Heart left ventricle (tissue), 13 donors: ENCODE measurements around the gene EXOC3L2.

ENCODE experiments used
- CTCF ChIP-seq, 12 donors: fragments of 200-600 bp; sonication (generic) in 4 of 12; IDR thresholded peaks; one replicate each; pipeline versions ENCODE4 v1.5.0 to v1.8.0; 2018 to 2022; ENCODE audit warnings: antibody characterized with exemption in 12 of 12, mild to moderate bottlenecking in 5 of 12
- POLR2A ChIP-seq, 2 donors: fragments of 450-650 bp; IDR thresholded peaks; one replicate each; pipeline ENCODE4 v1.6.1; 2017; ENCODE audit warnings: antibody characterized with exemption in 2 of 2, mild to moderate bottlenecking in 2 of 2, moderate library complexity in 2 of 2
- donor health status: ischemic (EF 13 %, LVEDD 7.1; RV severe dilation, severe dysfunction).
- donor health status: DM: no; HTN: yes; CAD: no.
- donor health status: DM: no; HTN: no; CAD: no.
- donor health status: ischemic (EF 25% LVEDD 6.9; RV normal size, moderate dysfunction).
- donor health status: ischemic (EF 25% LVEDD 5.7; RV mildly dilated, moderate dysfunction).
- donor health status: ischemic (EF 35%, LVEDD 5.7; RV mildly dilated, moderate dysfunction).
- donor health status: nonischemic (EF 11% LVEDD 7.7; RV severe dilation, severe dysfunction).
- donor health status: DM: yes; HTN: yes; CAD: no.
- donor health status: PGD.
- donor health status: ischemic (EF 29% LVEDD 5.4; RV normal size, mild dysfunction).
- donor health status: nonischemic (EF 23%, LVEDD 6.1; RV moderate dilation, normal function).

- no peak for TF ChIP-seq POLR2A (IDR thresholded peaks at IDR 0.05)
- no peak for TF ChIP-seq CTCF (IDR thresholded peaks at IDR 0.05)
Observed at GRCh38 chr19:45162608-45163143, 82.5 kb downstream of the EXOC3L2 start.
